HG02981 (cell line): ENCODE results near the gene CDH13.

Experiments
- ATAC-seq: cut with Tn5 transposase; IDR thresholded peaks from one replicate; pipeline ENCODE4 v1.9.1; 2021; ENCODE audit warnings: mild to moderate bottlenecking, moderate library complexity; ENCODE audit not compliant: unreplicated experiment

Gene CDH13

GRCh38 chr16:83312718-83313245 is 686.0 kb downstream of the CDH13 start:
- no peak for ATAC-seq

- no peak for ATAC-seq
Measured at GRCh38 chr16:83315271-83315670, 688.5 kb downstream of the CDH13 start.

GRCh38 chr16:83316458-83316857 is 689.7 kb downstream of the CDH13 start:
- no peak for ATAC-seq

GRCh38 chr16:83318390-83318789 is 691.6 kb downstream of the CDH13 start:
- ATAC-seq: no peak

- ATAC-seq: no peak
Measured at GRCh38 chr16:83328936-83329335, 702.2 kb downstream of the CDH13 start.

GRCh38 chr16:83329441-83329840 is 702.7 kb downstream of the CDH13 start:
- no peak for ATAC-seq

- no peak for ATAC-seq
Measured at GRCh38 chr16:83330251-83330650, 703.5 kb downstream of the CDH13 start.

- no peak for ATAC-seq
Measured at GRCh38 chr16:83335076-83335475, 708.3 kb downstream of the CDH13 start.

GRCh38 chr16:83336603-83337002 is 709.8 kb downstream of the CDH13 start:
- no peak for ATAC-seq

- ATAC-seq: no peak
Measured at GRCh38 chr16:83338138-83338537, 711.4 kb downstream of the CDH13 start.

- no peak for ATAC-seq
Measured at GRCh38 chr16:83338941-83339340, 712.2 kb downstream of the CDH13 start.

GRCh38 chr16:83343935-83344366 is 717.2 kb downstream of the CDH13 start:
- ATAC-seq: no peak

- ATAC-seq: no peak
Measured at GRCh38 chr16:83345846-83346640, 719.3 kb downstream of the CDH13 start.

- no peak for ATAC-seq
Measured at GRCh38 chr16:83348991-83349390, 722.2 kb downstream of the CDH13 start.

GRCh38 chr16:83350481-83350880 is 723.7 kb downstream of the CDH13 start:
- no peak for ATAC-seq

GRCh38 chr16:83351846-83352245 is 725.1 kb downstream of the CDH13 start:
- ATAC-seq: no peak

GRCh38 chr16:83353241-83353640 is 726.5 kb downstream of the CDH13 start:
- no peak for ATAC-seq

GRCh38 chr16:83354015-83354414 is 727.2 kb downstream of the CDH13 start:
- ATAC-seq: no peak

GRCh38 chr16:83355570-83356218 is 728.9 kb downstream of the CDH13 start:
- ATAC-seq: no peak

GRCh38 chr16:83356266-83356665 is 729.5 kb downstream of the CDH13 start:
- ATAC-seq: peak; percentile 95

- ATAC-seq: no peak
Measured at GRCh38 chr16:83356986-83357385, 730.2 kb downstream of the CDH13 start.

- ATAC-seq: no peak
Measured at GRCh38 chr16:83363521-83363920, 736.8 kb downstream of the CDH13 start.
